Renal cortex interstitium (tissue), 11 donors: ENCODE measurements around the gene ITGB1. TPM values are rescaled to one million over a fixed set of nuclear protein-coding genes. Genes with fewer than 3 reads are reported as not detected.

Experiments used
- DNase-seq, 11 donors: peaks; one replicate each; pipeline ENCODE4 v3.0.0-alpha.2; 2013; ENCODE audit warnings: low read depth in 9 of 11, low spot score in 4 of 11; ENCODE audit errors: extremely low read depth in 1 of 11
- polyA plus RNA-seq, 3 donors: library from polyadenylated mRNA; unstranded; fragments of 120-200 nt; gene quantifications; one replicate each; pipeline ENCODE4 v1.2.1, GENCODE V29; 2013; ENCODE audit not compliant: insufficient read length in 3 of 3

ITGB1 gene
- polyA plus RNA-seq, 3 donors, result 505 to 637 (median 574) TPM

- DNase-seq, result no peak
Observed at GRCh38 chr10:32961343-32961894, 3.4 kb upstream of the ITGB1 start.

- DNase-seq, result no peak
Observed at GRCh38 chr10:32960022-32960421, 2.0 kb upstream of the ITGB1 start.

GRCh38 chr10:32959006-32959920 is 1.2 kb upstream of the ITGB1 start:
- DNase-seq, result no peak

- DNase-seq, result peak in 1 of 11 donors; percentile 57
Observed at GRCh38 chr10:32957341-32958084, 517 bp downstream of the ITGB1 start.

GRCh38 chr10:32956365-32957197 is 1.4 kb downstream of the ITGB1 start:
- no peak for DNase-seq

GRCh38 chr10:32955790-32956189 is 2.2 kb downstream of the ITGB1 start:
- no peak for DNase-seq

- no peak for DNase-seq
Observed at GRCh38 chr10:32955299-32955772, 2.7 kb downstream of the ITGB1 start.

- DNase-seq, result no peak
Observed at GRCh38 chr10:32954545-32955298, 3.3 kb downstream of the ITGB1 start.

- no peak for DNase-seq
Observed at GRCh38 chr10:32954080-32954479, 4.0 kb downstream of the ITGB1 start.

GRCh38 chr10:32953277-32953927 is 4.6 kb downstream of the ITGB1 start:
- no peak for DNase-seq

- no peak for DNase-seq
Observed at GRCh38 chr10:32952541-32953276, 5.3 kb downstream of the ITGB1 start.

GRCh38 chr10:32952094-32952493 is 5.9 kb downstream of the ITGB1 start:
- DNase-seq, result no peak

- no peak for DNase-seq
Observed at GRCh38 chr10:32951111-32951510, 6.9 kb downstream of the ITGB1 start.

GRCh38 chr10:32950591-32951108 is 7.4 kb downstream of the ITGB1 start:
- no peak for DNase-seq

GRCh38 chr10:32949221-32949678 is 8.8 kb downstream of the ITGB1 start:
- no peak for DNase-seq

- no peak for DNase-seq
Observed at GRCh38 chr10:32948451-32948850, 9.6 kb downstream of the ITGB1 start.

- DNase-seq, result no peak
Observed at GRCh38 chr10:32947586-32947985, 10.4 kb downstream of the ITGB1 start.
